ENCODE measurements around the gene CFAP77. TPM values are rescaled to one million over a fixed set of nuclear protein-coding genes. Genes with fewer than 3 reads are reported as not detected.

The CFAP77 gene
- total RNA-seq, 4 donors from 2014 or later, result not detected

- WGBS, result 76% methylated on average over 5 of the region's 5 CpGs
- intact Hi-C loops (cut with DNase I), result no loop called here
Observed at GRCh38 chr9:132465131-132465635, 55.2 kb downstream of the CFAP77 start.

GRCh38 chr9:132472199-132472598 lies 62.2 kb downstream of the CFAP77 start:
- Histone ChIP-seq H3K27ac (replicated peaks in 1 of 4) (no peak overlapping the region), H3K9me3 (peaks cover 0 to 2% (median 0%) of the 10 kb centered on the region in 4 donors), H3K27me3 (peaks cover 0 to 30% (median 0%) of the 10 kb centered on the region in 4 donors), H3K36me3 (no peaks in the 10 kb centered on the region), H3K4me3 (no peak overlapping the region), H3K4me1 (no peaks in the 10 kb centered on the region)
- intact Hi-C loops (cut with DNase I), result no loop called here
- TF ChIP-seq POLR2A (IDR thresholded peaks at IDR 0.05; ENCODE audit: low read depth) (no peak), EP300 (IDR thresholded peaks at IDR 0.05) (no peak), CTCF (IDR thresholded peaks at IDR 0.05) (no peak), POLR2AphosphoS5 (IDR thresholded peaks at IDR 0.05) (no peak)
- DNase-seq (ENCODE audit: extremely low spot score), result no peak
- 79% methylated on average over 4 of the region's 4 CpGs for WGBS

More at GRCh38 chr9:132465131-132465635, 55.2 kb downstream of the CFAP77 start:
- Histone ChIP-seq H3K36me3 (no peaks in the 10 kb centered on the region), H3K4me3 (no peak overlapping the region), H3K9me3 (peaks cover 0 to 3% (median 1%) of the 10 kb centered on the region in 4 donors), H3K27me3 (peaks cover 0 to 48% (median 2%) of the 10 kb centered on the region in 4 donors), H3K27ac (replicated peaks in 1 of 4) (no peak overlapping the region), H3K4me1 (no peaks in the 10 kb centered on the region)
- TF ChIP-seq POLR2A (IDR thresholded peaks at IDR 0.05; ENCODE audit: low read depth) (no peak), EP300 (IDR thresholded peaks at IDR 0.05) (no peak), POLR2AphosphoS5 (IDR thresholded peaks at IDR 0.05) (no peak), CTCF (IDR thresholded peaks at IDR 0.05) (no peak)
- DNase-seq (ENCODE audit: extremely low spot score), result no peak

- Histone ChIP-seq H3K27me3 (peaks cover 0 to 31% (median 0%) of the 10 kb centered on the region in 4 donors), H3K9me3 (no peaks in the 10 kb centered on the region), H3K4me1 (no peaks in the 10 kb centered on the region), H3K4me3 (no peak overlapping the region), H3K27ac (replicated peaks in 1 of 4) (no peak overlapping the region), H3K36me3 (no peaks in the 10 kb centered on the region)
- DNase-seq (ENCODE audit: extremely low spot score), result no peak
- WGBS, result 60% methylated on average over 9 of the region's 9 CpGs
- TF ChIP-seq CTCF (IDR thresholded peaks at IDR 0.05) (no peak), POLR2AphosphoS5 (IDR thresholded peaks at IDR 0.05) (no peak), POLR2A (IDR thresholded peaks at IDR 0.05; ENCODE audit: low read depth) (no peak), EP300 (IDR thresholded peaks at IDR 0.05) (no peak)
- intact Hi-C loops (cut with DNase I), result no loop called here
Observed at GRCh38 chr9:132472599-132472998, 62.6 kb downstream of the CFAP77 start.

GRCh38 chr9:132474253-132474652 lies 64.2 kb downstream of the CFAP77 start:
- WGBS, result 65% methylated on average over 14 of the region's 14 CpGs
- TF ChIP-seq POLR2A (IDR thresholded peaks at IDR 0.05; ENCODE audit: low read depth), result no peak
- no peak for TF ChIP-seq POLR2AphosphoS5 (IDR thresholded peaks at IDR 0.05)
- TF ChIP-seq CTCF (IDR thresholded peaks at IDR 0.05), result no peak
- TF ChIP-seq EP300 (IDR thresholded peaks at IDR 0.05), result no peak
- Histone ChIP-seq H3K27ac (replicated peaks in 1 of 4) (no peak overlapping the region), H3K4me3 (no peak overlapping the region), H3K4me1 (no peaks in the 10 kb centered on the region), H3K36me3 (no peaks in the 10 kb centered on the region), H3K27me3 (peaks cover 0 to 39% (median 0%) of the 10 kb centered on the region in 4 donors), H3K9me3 (no peaks in the 10 kb centered on the region)
- DNase-seq (ENCODE audit: extremely low spot score), result no peak
- intact Hi-C loops (cut with DNase I), result no loop called here
